Measurements from ENCODE around the gene KCNQ1. TPM values are rescaled to one million over a fixed set of nuclear protein-coding genes. Genes with fewer than 3 reads are reported as not detected.
A peak's percentile ranks its signal among the peaks of the same experiment; 100 is the strongest.

KCNQ1 gene
- total and polyA plus RNA-seq, 2 of the 13 experiments (the other 11 are each of a cell fraction or from before 2014, with no cell fraction given) = 0.02 to 0.08 TPM

DNA sequence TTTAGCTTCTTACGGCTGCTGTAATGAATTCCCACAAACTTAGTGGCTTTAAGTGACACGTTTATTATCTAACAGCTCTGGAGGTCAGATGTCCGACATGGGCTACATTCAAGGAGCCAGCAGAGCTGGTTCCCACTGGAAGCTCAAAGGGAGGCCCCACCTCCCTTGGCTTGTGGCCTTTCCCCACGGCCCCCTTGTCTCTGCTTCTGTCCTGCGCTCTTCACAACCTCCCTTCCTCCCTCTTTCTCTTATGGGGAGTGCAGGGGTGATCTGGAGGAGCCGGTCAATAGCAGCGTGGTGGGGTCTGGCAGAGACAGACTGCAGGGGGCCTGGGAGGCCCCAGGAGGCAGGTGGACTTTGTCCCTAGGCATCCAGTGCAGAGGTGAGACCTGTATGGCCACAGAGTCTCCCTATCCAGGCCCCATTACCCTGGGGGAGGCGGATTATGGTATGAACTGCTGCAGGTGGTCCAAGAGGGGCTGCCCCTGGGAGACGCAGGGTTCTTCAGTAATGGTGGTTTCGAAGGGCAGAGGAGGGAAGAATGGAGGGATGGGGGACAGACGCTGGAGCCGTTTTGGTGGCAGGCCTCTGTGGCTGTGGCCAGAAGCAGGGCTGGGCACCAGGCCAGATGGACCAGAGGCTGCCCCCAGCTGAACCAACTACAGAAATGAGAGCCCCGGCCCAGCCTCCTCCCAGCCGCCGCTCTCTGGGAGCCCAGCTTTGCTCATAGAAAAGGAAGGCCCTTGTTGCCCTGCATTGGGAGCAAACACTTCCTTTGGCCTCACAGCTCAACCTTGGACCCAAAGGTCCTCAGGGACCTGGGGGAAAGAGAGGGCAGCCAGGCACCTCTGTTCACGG is 285.7 kb downstream of the KCNQ1 start (continued):
- TF ChIP-seq, protein P1, sequence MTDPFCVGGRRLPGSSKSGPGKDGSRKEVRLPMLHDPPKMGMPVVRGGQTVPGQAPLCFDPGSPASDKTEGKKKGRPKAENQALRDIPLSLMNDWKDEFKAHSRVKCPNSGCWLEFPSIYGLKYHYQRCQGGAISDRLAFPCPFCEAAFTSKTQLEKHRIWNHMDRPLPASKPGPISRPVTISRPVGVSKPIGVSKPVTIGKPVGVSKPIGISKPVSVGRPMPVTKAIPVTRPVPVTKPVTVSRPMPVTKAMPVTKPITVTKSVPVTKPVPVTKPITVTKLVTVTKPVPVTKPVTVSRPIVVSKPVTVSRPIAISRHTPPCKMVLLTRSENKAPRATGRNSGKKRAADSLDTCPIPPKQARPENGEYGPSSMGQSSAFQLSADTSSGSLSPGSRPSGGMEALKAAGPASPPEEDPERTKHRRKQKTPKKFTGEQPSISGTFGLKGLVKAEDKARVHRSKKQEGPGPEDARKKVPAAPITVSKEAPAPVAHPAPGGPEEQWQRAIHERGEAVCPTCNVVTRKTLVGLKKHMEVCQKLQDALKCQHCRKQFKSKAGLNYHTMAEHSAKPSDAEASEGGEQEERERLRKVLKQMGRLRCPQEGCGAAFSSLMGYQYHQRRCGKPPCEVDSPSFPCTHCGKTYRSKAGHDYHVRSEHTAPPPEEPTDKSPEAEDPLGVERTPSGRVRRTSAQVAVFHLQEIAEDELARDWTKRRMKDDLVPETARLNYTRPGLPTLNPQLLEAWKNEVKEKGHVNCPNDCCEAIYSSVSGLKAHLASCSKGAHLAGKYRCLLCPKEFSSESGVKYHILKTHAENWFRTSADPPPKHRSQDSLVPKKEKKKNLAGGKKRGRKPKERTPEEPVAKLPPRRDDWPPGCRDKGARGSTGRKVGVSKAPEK (CRISPR knock-in tag; IDR thresholded peaks at IDR 0.05; ENCODE audit: borderline replicate concordance) = peak; percentile 56; the same call in 1 of the 2 replicates
- TF ChIP-seq ZNF556 (CRISPR knock-in tag; IDR thresholded peaks at IDR 0.05; ENCODE audit: borderline replicate concordance) (no peak), TSC22D2 (CRISPR knock-in tag; IDR thresholded peaks at IDR 0.05; ENCODE audit: borderline replicate concordance) (peak; percentile 75; the same call in 1 of the 2 replicates), ZNF776 (CRISPR knock-in tag; IDR thresholded peaks at IDR 0.05) (no peak), TOE1 (CRISPR knock-in tag; IDR thresholded peaks at IDR 0.05) (peak; percentile 23; the same call in 1 of the 2 replicates), KDM6A (CRISPR knock-in tag; IDR thresholded peaks at IDR 0.05; ENCODE audit: low read depth) (peak; percentile 92), GATA4 (IDR thresholded peaks at IDR 0.05; ENCODE audit: borderline replicate concordance, low read depth) (no peak), SATB2 (CRISPR knock-in tag; IDR thresholded peaks at IDR 0.05) (no peak), ZNF274 (CRISPR knock-in tag; IDR thresholded peaks at IDR 0.05) (peak; percentile 63), ARID2 (CRISPR knock-in tag; IDR thresholded peaks at IDR 0.05; ENCODE audit: borderline replicate concordance) (0 out of 2 replicates have a peak, but pooled peaks have one; percentile 8), FOXK1 (CRISPR knock-in tag; IDR thresholded peaks at IDR 0.05; ENCODE audit: borderline replicate concordance, low read depth) (peak; percentile 33; the same call in 1 of the 2 replicates)
- TF ChIP-seq, protein P2, sequence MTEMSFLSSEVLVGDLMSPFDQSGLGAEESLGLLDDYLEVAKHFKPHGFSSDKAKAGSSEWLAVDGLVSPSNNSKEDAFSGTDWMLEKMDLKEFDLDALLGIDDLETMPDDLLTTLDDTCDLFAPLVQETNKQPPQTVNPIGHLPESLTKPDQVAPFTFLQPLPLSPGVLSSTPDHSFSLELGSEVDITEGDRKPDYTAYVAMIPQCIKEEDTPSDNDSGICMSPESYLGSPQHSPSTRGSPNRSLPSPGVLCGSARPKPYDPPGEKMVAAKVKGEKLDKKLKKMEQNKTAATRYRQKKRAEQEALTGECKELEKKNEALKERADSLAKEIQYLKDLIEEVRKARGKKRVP (CRISPR knock-in tag; IDR thresholded peaks at IDR 0.05) = 0 out of 4 replicates have a peak, but pooled peaks of 1 of the 2 experiments have one; percentile 27
- TF ChIP-seq, protein P3, sequence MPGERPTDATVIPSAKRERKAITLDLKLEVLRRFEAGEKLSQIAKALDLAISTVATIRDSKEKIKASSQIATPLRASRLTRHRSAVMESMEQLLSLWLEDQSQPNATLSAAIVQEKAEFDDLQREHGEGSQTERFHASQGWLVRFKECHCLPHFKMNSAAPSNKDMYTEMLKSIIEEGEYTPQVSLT (CRISPR knock-in tag; IDR thresholded peaks at IDR 0.05; ENCODE audit: borderline replicate concordance, low read depth) = no peak
- TF ChIP-seq, protein P4, sequence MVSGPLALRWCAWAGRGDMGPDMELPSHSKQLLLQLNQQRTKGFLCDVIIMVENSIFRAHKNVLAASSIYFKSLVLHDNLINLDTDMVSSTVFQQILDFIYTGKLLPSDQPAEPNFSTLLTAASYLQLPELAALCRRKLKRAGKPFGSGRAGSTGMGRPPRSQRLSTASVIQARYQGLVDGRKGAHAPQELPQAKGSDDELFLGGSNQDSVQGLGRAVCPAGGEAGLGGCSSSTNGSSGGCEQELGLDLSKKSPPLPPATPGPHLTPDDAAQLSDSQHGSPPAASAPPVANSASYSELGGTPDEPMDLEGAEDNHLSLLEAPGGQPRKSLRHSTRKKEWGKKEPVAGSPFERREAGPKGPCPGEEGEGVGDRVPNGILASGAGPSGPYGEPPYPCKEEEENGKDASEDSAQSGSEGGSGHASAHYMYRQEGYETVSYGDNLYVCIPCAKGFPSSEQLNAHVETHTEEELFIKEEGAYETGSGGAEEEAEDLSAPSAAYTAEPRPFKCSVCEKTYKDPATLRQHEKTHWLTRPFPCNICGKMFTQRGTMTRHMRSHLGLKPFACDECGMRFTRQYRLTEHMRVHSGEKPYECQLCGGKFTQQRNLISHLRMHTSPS (CRISPR knock-in tag; IDR thresholded peaks at IDR 0.05; ENCODE audit: low read depth) = peak; percentile 96; the same call in 1 of the 2 replicates
- TF ChIP-seq, protein P5, sequence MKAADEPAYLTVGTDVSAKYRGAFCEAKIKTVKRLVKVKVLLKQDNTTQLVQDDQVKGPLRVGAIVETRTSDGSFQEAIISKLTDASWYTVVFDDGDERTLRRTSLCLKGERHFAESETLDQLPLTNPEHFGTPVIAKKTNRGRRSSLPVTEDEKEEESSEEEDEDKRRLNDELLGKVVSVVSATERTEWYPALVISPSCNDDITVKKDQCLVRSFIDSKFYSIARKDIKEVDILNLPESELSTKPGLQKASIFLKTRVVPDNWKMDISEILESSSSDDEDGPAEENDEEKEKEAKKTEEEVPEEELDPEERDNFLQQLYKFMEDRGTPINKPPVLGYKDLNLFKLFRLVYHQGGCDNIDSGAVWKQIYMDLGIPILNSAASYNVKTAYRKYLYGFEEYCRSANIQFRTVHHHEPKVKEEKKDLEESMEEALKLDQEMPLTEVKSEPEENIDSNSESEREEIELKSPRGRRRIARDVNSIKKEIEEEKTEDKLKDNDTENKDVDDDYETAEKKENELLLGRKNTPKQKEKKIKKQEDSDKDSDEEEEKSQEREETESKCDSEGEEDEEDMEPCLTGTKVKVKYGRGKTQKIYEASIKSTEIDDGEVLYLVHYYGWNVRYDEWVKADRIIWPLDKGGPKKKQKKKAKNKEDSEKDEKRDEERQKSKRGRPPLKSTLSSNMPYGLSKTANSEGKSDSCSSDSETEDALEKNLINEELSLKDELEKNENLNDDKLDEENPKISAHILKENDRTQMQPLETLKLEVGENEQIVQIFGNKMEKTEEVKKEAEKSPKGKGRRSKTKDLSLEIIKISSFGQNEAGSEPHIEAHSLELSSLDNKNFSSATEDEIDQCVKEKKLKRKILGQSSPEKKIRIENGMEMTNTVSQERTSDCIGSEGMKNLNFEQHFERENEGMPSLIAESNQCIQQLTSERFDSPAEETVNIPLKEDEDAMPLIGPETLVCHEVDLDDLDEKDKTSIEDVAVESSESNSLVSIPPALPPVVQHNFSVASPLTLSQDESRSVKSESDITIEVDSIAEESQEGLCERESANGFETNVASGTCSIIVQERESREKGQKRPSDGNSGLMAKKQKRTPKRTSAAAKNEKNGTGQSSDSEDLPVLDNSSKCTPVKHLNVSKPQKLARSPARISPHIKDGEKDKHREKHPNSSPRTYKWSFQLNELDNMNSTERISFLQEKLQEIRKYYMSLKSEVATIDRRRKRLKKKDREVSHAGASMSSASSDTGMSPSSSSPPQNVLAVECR (CRISPR knock-in tag; IDR thresholded peaks at IDR 0.05; ENCODE audit: borderline replicate concordance) = peak; percentile 36; the same call in 1 of the 2 replicates

Measured in HepG2 (cell line).